Measurements from ENCODE around the gene LASP1NB.
"Not testable (repeated sequence)": the region's sequence is repeated elsewhere in the genome, so short reads cannot be mapped to it uniquely, and the experiment has no call there.

The LASP1NB gene

GRCh38 chr17:38918129-38918913 is 7.1 kb upstream of the LASP1NB start:
- DNase-seq (ENCODE audit: low read depth): no peak

GRCh38 chr17:38918916-38919315 is 6.5 kb upstream of the LASP1NB start:
- no peak for DNase-seq (ENCODE audit: low read depth)

GRCh38 chr17:38919316-38920078 is 5.9 kb upstream of the LASP1NB start:
- DNase-seq (ENCODE audit: low read depth): no peak

DNA sequence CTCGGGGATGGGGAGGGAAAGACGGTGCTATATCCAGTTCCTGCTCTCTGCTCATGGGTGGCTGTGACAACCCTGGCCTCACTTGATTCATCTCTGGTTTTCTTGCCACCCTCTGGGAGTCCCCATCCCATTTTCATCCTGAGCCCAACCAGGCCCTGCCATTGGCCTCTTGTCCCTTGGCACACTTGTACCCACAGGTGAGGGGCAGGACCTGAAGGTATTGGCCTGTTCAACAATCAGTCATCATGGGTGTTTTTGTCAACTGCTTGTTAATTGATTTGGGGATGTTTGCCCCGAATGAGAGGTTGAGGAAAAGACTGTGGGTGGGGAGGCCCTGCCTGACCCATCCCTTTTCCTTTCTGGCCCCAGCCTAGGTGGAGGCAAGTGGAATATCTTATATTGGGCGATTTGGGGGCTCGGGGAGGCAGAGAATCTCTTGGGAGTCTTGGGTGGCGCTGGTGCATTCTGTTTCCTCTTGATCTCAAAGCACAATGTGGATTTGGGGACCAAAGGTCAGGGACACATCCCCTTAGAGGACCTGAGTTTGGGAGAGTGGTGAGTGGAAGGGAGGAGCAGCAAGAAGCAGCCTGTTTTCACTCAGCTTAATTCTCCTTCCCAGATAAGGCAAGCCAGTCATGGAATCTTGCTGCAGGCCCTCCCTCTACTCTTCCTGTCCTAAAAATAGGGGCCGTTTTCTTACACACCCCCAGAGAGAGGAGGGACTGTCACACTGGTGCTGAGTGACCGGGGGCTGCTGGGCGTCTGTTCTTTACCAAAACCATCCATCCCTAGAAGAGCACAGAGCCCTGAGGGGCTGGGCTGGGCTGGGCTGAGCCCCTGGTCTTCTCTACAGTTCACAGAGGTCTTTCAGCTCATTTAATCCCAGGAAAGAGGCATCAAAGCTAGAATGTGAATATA is 4.8 kb upstream of the LASP1NB start:
- DNase-seq (ENCODE audit: low read depth): no peak

GRCh38 chr17:38921756-38922411 is 3.5 kb upstream of the LASP1NB start:
- no peak for DNase-seq (ENCODE audit: low read depth)

GRCh38 chr17:38922538-38923297 is 2.7 kb upstream of the LASP1NB start:
- DNase-seq (ENCODE audit: low read depth): peak; percentile 70

DNA sequence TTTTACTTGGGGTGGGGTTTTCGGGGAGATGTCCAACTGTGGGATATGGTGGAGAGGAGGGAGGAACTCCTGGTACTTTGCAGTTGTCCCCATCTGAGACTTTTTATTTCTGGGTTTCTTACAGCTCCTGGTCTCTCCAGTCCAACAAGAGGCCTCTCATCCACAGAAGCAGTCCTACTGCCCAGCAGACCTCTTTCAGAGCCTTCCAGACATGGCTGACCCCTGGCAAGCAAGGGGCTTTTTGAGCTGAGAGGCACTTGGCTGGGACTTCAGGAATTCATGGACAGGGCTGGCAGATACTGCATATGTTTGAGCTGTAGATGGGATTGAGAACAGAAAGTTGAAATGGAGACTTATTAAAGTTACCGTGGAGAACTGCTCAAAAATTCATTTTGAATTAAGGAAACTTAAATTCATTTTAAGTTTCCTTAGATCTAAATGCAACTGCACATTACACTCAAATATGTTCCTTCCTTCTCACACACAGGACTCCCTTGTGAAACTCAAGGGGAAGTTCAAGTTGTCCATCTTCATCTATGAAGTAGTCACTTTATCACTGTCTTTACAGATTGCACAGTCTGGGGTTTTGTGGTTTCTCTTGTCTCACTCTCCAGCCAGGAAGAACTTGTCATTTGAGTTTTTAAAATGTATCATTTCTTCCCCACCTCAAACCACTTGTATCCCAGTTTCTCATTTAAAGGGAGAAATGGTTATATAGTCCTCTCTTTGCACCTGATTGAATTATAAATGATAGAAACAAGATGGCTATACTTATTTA is 1.1 kb downstream of the LASP1NB start:
- DNase-seq (ENCODE audit: low read depth): peak; percentile 92

- not testable (repeated sequence) for DNase-seq (ENCODE audit: low read depth)
These were observed 5.4 kb downstream of the LASP1NB start for GRCh38 chr17:38930782-38931181.

DNA sequence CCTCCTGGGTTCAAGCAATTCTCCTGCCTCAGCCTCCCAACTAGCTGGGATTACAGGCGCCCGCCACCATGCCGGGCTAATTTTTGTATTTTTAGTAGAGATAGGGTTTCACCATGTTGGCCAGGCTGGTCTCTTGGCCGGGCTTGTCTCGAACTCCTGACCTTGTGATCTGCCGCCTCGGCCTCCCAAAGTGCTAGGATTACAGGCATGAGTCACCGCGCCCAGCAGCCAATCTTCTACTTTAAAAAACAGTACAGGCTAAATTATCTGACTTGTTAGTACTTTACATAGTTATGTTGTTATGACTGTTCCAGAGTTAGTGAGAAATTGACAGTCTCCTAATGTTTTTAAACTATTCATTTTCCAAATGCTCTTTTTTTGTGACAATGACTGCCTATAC is 8.5 kb downstream of the LASP1NB start:
- DNase-seq (ENCODE audit: low read depth): peak; percentile 50

GRCh38 chr17:38939987-38940386 is 14.6 kb downstream of the LASP1NB start:
- no peak for DNase-seq (ENCODE audit: low read depth)

DNA sequence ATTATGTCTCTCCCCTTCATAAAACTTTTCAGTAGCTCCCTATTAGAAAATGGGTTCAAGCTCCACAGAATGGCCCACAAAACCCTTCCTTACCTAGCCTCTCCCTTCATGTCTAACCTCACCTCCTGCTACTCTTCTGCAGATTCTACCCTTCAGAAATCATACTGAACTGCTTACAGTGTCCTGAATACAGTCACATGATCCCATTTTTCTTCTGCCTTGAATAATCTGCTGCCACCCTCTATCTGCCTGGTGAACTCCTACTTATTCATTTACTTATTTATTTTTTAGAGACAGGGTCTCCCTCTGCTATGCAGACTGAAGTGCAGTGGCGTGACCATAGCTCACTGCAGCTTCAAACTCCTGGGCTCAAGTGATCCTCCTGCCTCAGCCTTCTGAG is 15.0 kb downstream of the LASP1NB start:
- DNase-seq (ENCODE audit: low read depth): no peak

DNA sequence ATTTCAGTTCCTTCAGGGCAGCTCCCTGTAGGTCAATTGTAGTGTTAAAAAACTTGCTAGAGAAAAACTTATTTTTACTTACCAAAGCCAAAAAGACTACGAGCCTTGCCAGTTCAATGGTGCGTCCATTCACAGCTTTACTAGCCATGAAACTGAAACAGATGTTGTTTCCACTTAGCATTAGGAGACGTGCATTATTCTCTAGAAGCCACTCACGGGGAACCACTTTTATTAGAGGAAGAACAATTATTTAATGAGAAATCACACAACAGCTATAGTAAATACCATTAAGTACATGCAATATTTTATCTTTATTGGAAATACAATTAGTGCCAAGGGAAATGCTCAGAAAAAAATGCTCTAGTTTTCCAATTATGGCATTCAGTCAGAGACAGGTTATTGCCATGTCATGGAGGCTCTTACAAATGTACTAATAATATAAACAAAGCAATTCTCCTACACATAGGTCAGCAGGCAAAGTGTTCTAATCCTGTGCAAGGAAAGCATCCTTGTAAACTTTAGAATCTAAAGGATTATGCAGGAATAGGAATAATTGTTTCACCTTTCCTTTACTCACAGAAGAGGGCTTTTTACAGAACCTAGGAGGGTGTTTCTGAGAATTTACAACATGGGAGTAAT is 17.4 kb downstream of the LASP1NB start:
- no peak for DNase-seq (ENCODE audit: low read depth)

DNA sequence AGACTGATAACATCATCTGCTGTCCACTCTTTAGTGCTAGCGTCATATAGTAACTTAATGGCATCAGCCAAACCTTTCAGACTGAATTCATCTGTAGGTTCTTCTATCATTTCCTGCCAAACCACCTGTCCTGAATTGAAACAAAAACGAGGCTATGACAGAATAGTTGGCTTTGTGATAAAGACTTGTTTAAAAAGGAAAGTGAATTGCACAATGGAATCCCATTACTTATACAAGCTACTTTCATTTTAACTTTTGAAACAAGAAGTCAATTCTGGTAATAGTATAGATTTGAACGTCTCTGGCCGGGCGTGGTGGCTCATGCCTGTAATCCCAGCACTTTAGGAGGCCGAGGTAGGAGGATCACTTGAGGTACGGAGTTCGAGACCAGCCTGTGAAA is 18.2 kb downstream of the LASP1NB start:
- DNase-seq (ENCODE audit: low read depth): peak; percentile 33

- DNase-seq (ENCODE audit: low read depth): no peak
These were observed 21.8 kb downstream of the LASP1NB start for GRCh38 chr17:38947189-38947588.

- DNase-seq (ENCODE audit: low read depth): not testable (repeated sequence)
These were observed 28.4 kb downstream of the LASP1NB start for GRCh38 chr17:38953800-38954199.

DNA sequence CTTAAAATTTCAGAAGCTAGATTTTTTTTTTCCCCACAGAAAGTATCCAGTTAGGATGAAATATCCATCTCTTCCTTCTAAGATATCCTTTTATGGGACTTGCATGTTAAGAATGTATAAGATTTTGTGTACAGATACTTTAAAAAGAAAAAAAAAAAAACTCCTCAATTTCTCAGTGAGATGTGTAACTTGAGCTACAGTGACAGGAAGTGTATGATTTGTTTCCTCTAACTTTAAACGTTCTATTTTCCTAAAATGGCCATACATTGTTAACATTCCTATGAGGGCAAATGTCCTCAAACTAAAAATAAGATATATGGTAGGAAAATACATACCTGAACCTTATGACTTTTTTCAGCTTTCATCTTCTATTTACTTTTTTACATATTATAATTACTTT is 32.9 kb downstream of the LASP1NB start:
- no peak for DNase-seq (ENCODE audit: low read depth)

GRCh38 chr17:38958756-38959155 is 33.3 kb downstream of the LASP1NB start:
- peak; percentile 34 for DNase-seq (ENCODE audit: low read depth)

GRCh38 chr17:38959508-38959907 is 34.1 kb downstream of the LASP1NB start:
- DNase-seq (ENCODE audit: low read depth): no peak

DNA sequence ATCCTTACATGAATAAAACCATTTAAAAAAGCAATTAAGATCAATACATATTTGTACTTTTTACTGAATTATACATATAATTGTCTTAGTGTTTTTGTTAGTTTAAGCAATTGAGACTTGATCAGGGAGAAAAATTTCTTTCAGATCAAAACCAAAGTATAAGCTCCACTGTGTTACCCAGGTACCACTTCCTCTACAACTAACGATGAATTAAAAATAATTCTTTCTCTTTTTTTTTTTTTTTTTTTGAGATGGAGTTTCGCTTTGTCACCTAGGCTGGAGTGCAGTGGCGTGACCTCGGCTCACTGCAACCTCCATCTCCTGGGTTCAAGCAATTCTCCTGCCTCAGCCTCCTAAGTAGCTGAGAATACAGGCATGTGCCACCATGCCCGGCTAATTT is 35.0 kb downstream of the LASP1NB start:
- DNase-seq (ENCODE audit: low read depth): no peak

- no peak for DNase-seq (ENCODE audit: low read depth)
These were observed 36.0 kb downstream of the LASP1NB start for GRCh38 chr17:38961413-38961812.

Measured in amniotic epithelial cell (primary cell).